CD4-positive, alpha-beta T cell treated with Interferon gamma for 1 hour (primary cell): ENCODE data around the gene HDAC9.
"Not testable (repeated sequence)": the region's sequence is repeated elsewhere in the genome, so short reads cannot be mapped to it uniquely, and the experiment has no call there.

Source experiments
- DNase-seq: peaks from one replicate; pipeline ENCODE4 v3.0.0-alpha.2; 2020

The HDAC9 gene

GRCh38 chr7:18993933-18994668, 498.6 kb downstream of the HDAC9 start:
- DNase-seq, result no peak

- DNase-seq, result no peak
These were observed 499.7 kb downstream of the HDAC9 start for GRCh38 chr7:18995270-18995671.

GRCh38 chr7:18995811-18996426, 500.4 kb downstream of the HDAC9 start:
- no peak for DNase-seq

GRCh38 chr7:18996583-18996982, 501.0 kb downstream of the HDAC9 start:
- DNase-seq, result no peak

- no peak for DNase-seq
These were observed 502.1 kb downstream of the HDAC9 start for GRCh38 chr7:18997477-18998150.

- DNase-seq, result no peak
These were observed 504.9 kb downstream of the HDAC9 start for GRCh38 chr7:19000410-19000809.

GRCh38 chr7:19001854-19002253, 506.3 kb downstream of the HDAC9 start:
- DNase-seq, result no peak

GRCh38 chr7:19009241-19009935, 513.8 kb downstream of the HDAC9 start:
- DNase-seq, result no peak

- no peak for DNase-seq
These were observed 514.4 kb downstream of the HDAC9 start for GRCh38 chr7:19009936-19010280.

- no peak for DNase-seq
These were observed 515.7 kb downstream of the HDAC9 start for GRCh38 chr7:19011212-19011611.

- DNase-seq, result no peak
These were observed 519.5 kb downstream of the HDAC9 start for GRCh38 chr7:19015098-19015497.

- DNase-seq, result no peak
These were observed 520.6 kb downstream of the HDAC9 start for GRCh38 chr7:19016140-19016539.

GRCh38 chr7:19017374-19017773, 521.8 kb downstream of the HDAC9 start:
- DNase-seq, result no peak

- no peak for DNase-seq
These were observed 524.5 kb downstream of the HDAC9 start for GRCh38 chr7:19020062-19020461.

- no peak for DNase-seq
These were observed 525.2 kb downstream of the HDAC9 start for GRCh38 chr7:19020711-19021110.

- DNase-seq, result no peak
These were observed 527.9 kb downstream of the HDAC9 start for GRCh38 chr7:19023477-19023876.

GRCh38 chr7:19024261-19024660, 528.7 kb downstream of the HDAC9 start:
- no peak for DNase-seq

- no peak for DNase-seq
These were observed 531.3 kb downstream of the HDAC9 start for GRCh38 chr7:19026888-19027287.

GRCh38 chr7:19030281-19030680, 534.7 kb downstream of the HDAC9 start:
- DNase-seq, result no peak

- DNase-seq, result not testable (repeated sequence)
These were observed 537.4 kb downstream of the HDAC9 start for GRCh38 chr7:19032942-19033341.

GRCh38 chr7:19051767-19052375, 556.3 kb downstream of the HDAC9 start:
- DNase-seq, result no peak
